Caco-2 (cell line): ENCODE data around the gene AP5B1. TPM values are rescaled to one million over a fixed set of nuclear protein-coding genes. Genes with fewer than 3 reads are reported as not detected.

ENCODE experiments used
- BruUV-seq: library from RNA; stranded (reverse); fragments of 400-500 nt; replicated peaks from 2 replicates; lab custom pipeline; 2021; lab: Mats Ljungman, UMichigan
- CTCF ChIA-PET: fragments of 300-600 bp; sonication (Branson Sonifier 250); formaldehyde crosslinking; loops from one replicate; lab custom pipeline; 2022; ENCODE audit warnings: antibody characterized with exemption; lab: Charles Lee
- POLR2A ChIA-PET: fragments of 300-600 bp; sonication (Branson Sonifier 250); formaldehyde crosslinking; loops from one replicate; lab custom pipeline; 2022; ENCODE audit warnings: antibody characterized with exemption; lab: Charles Lee
- DNase-seq, 2 experiments: peaks; one replicate each; pipeline versions ENCODE4 v3.0.0 to v3.0.0-alpha.2; 2020 to 2022
- H3K27me3 ChIP-seq: replicated peaks from 2 replicates; pipeline ENCODE4 v1.6.0; 2011; ENCODE audit warnings: low read length; ENCODE audit not compliant: control insufficient read depth, insufficient read depth
- H3K36me3 ChIP-seq: 2 replicates; pipeline ENCODE4 v1.5.1; 2011; ENCODE audit warnings: low read length; ENCODE audit not compliant: control insufficient read depth, insufficient read depth
- H3K4me1 ChIP-seq: fragments of 250-450 bp; sonication (Bioruptor Pico); 2 replicates; pipeline ENCODE4 v1.5.1; 2020; ENCODE audit warnings: mild to moderate bottlenecking
- H3K4me3 ChIP-seq: 2 replicates; pipeline ENCODE4 v1.5.1; 2011; ENCODE audit warnings: low read depth, mild to moderate bottlenecking, control low read depth, low read length
- H3K9me3 ChIP-seq: fragments of 250-450 bp; sonication (Bioruptor Pico); 2 replicates; pipeline ENCODE4 v1.5.1; 2020; ENCODE audit warnings: mild to moderate bottlenecking, moderate library complexity
- H3K27ac Mint-ChIP-seq: one replicate; pipeline ENCODE4 v1.8.0; 2022; ENCODE audit warnings: mixed read lengths; ENCODE audit not compliant: unreplicated experiment
- H3K27me3 Mint-ChIP-seq: one replicate; pipeline ENCODE4 v1.8.0; 2022; ENCODE audit warnings: mixed read lengths; ENCODE audit not compliant: insufficient read depth, unreplicated experiment
- H3K36me3 Mint-ChIP-seq: one replicate; pipeline ENCODE4 v1.8.0; 2022; ENCODE audit warnings: mild to moderate bottlenecking, mixed read lengths; ENCODE audit not compliant: insufficient read depth, unreplicated experiment
- H3K4me1 Mint-ChIP-seq: one replicate; pipeline ENCODE4 v1.8.0; 2022; ENCODE audit warnings: low read depth, mixed read lengths; ENCODE audit not compliant: unreplicated experiment
- H3K4me3 Mint-ChIP-seq: one replicate; pipeline ENCODE4 v1.8.0; 2022; ENCODE audit warnings: mild to moderate bottlenecking, moderate library complexity, mixed read lengths; ENCODE audit not compliant: unreplicated experiment
- H3K9me3 Mint-ChIP-seq: one replicate; pipeline ENCODE4 v1.8.0; 2022; ENCODE audit warnings: mixed read lengths; ENCODE audit not compliant: unreplicated experiment
- CTCF ChIP-seq, 2 experiments: fragments of 200-600 bp in 1 of 2; IDR thresholded peaks; 1 replicate in 1 of 2; 2 replicates in 1 of 2; pipeline versions ENCODE4 v1.5.1 to v1.8.0; 2011 to 2022; ENCODE audit warnings: antibody characterized with exemption in 1 of 2, control low read depth in 1 of 2, inconsistent platforms in 1 of 2, low read depth in 1 of 2, low read length in 1 of 2, mild to moderate bottlenecking in 1 of 2, moderate library complexity in 1 of 2; ENCODE audit not compliant: insufficient read depth in 1 of 2, severe bottlenecking in 1 of 2, unreplicated experiment in 1 of 2
- intact Hi-C: fragments of 100-400 bp; cut with micrococcal nuclease; formaldehyde crosslinking; loops from one replicate; pipeline ENCODE4 v1.10.0; 2022; ENCODE audit not compliant: unreplicated experiment
- total RNA-seq: library from RNA; stranded (reverse); gene quantifications from 2 replicates; pipeline ENCODE4 v1.2.3, GENCODE V29; 2022

The AP5B1 gene
- total RNA-seq, 1 experiment from 2014 or later, result 19.3 TPM

GRCh38 chr11:65745049-65745448 lies 35.7 kb downstream of the AP5B1 start:
- ChIA-PET CTCF (interaction anchor here (0.6 to 1.6 kb wide), 17 partner anchors 24 to 213 kb away, joined by 3 to 17 read pairs (median 5); partner anchors contain the start of genes CCDC85B, MUS81, OVOL1 and RNASEH2C), POLR2A (no interaction called here)
- H3K27me3 Mint-ChIP-seq, result peaks cover 4% of the 10 kb centered on the region
- Histone ChIP-seq H3K4me3 (no peak overlapping the region), H3K4me1 (no peaks in the 10 kb centered on the region), H3K27me3 (no peaks in the 10 kb centered on the region; the same call in none of the 2 replicates), H3K9me3 (no peaks in the 10 kb centered on the region), H3K36me3 (no peaks in the 10 kb centered on the region)
- no TSS peak for BruUV-seq
- DNase-seq, result no peak
- intact Hi-C loops, result no loop called here
- no peak overlapping the region for H3K27ac Mint-ChIP-seq
- no peaks in the 10 kb centered on the region for H3K9me3 Mint-ChIP-seq
- no peak overlapping the region for H3K4me3 Mint-ChIP-seq
- H3K36me3 Mint-ChIP-seq, result no peaks in the 10 kb centered on the region
- no peak for TF ChIP-seq CTCF (IDR thresholded peaks at IDR 0.05; ENCODE audit: insufficient read depth in 1 of 2, low read depth in 1 of 2, low read length in 1 of 2, severe bottlenecking in 1 of 2, unreplicated experiment in 1 of 2)
- no peaks in the 10 kb centered on the region for H3K4me1 Mint-ChIP-seq

- intact Hi-C loops, result loop anchor here (1.0 kb wide), 1 partner anchor 74 kb away; no protein-coding TSS in a partner anchor
- no TSS peak for BruUV-seq
- no peak for DNase-seq
- no peak for TF ChIP-seq CTCF (IDR thresholded peaks at IDR 0.05; ENCODE audit: insufficient read depth in 1 of 2, low read depth in 1 of 2, low read length in 1 of 2, severe bottlenecking in 1 of 2, unreplicated experiment in 1 of 2)
- Histone ChIP-seq H3K4me1 (no peaks in the 10 kb centered on the region), H3K9me3 (no peaks in the 10 kb centered on the region), H3K27me3 (no peaks in the 10 kb centered on the region; the same call in none of the 2 replicates), H3K36me3 (no peaks in the 10 kb centered on the region), H3K4me3 (no peak overlapping the region)
- H3K4me3 Mint-ChIP-seq, result no peak overlapping the region
- ChIA-PET CTCF (interaction anchor here (0.6 to 1.6 kb wide), 17 partner anchors 24 to 214 kb away, joined by 3 to 17 read pairs (median 5); partner anchors contain the start of genes CCDC85B, MUS81, OVOL1 and RNASEH2C), POLR2A (no interaction called here)
- H3K27ac Mint-ChIP-seq, result no peak overlapping the region
- H3K36me3 Mint-ChIP-seq, result no peaks in the 10 kb centered on the region
- peaks cover 4% of the 10 kb centered on the region for H3K27me3 Mint-ChIP-seq
- H3K4me1 Mint-ChIP-seq, result no peaks in the 10 kb centered on the region
- H3K9me3 Mint-ChIP-seq, result no peaks in the 10 kb centered on the region
Observed at GRCh38 chr11:65744699-65745042, 36.1 kb downstream of the AP5B1 start.

GRCh38 chr11:65744026-65744698 lies 36.6 kb downstream of the AP5B1 start:
- Mint-ChIP-seq H3K36me3 (no peaks in the 10 kb centered on the region), H3K4me1 (no peaks in the 10 kb centered on the region), H3K9me3 (no peaks in the 10 kb centered on the region), H3K27ac (no peak overlapping the region), H3K27me3 (peaks cover 4% of the 10 kb centered on the region), H3K4me3 (no peak overlapping the region)
- Histone ChIP-seq H3K36me3 (no peaks in the 10 kb centered on the region), H3K4me1 (no peaks in the 10 kb centered on the region), H3K27me3 (no peaks in the 10 kb centered on the region; the same call in none of the 2 replicates), H3K4me3 (no peak overlapping the region), H3K9me3 (no peaks in the 10 kb centered on the region)
- DNase-seq, result peak; percentile 70 to 76
- POLR2A ChIA-PET, result no interaction called here
- intact Hi-C loops, result loop anchor here (1.0 kb wide), 1 partner anchor 74 kb away; no protein-coding TSS in a partner anchor
- no TSS peak for BruUV-seq
- CTCF ChIA-PET, result interaction anchor here (0.6 to 1.6 kb wide), 16 partner anchors 23 to 214 kb away, joined by 3 to 17 read pairs (median 5); partner anchors contain the start of genes CCDC85B, MUS81, OVOL1 and RNASEH2C
- TF ChIP-seq CTCF (IDR thresholded peaks at IDR 0.05; ENCODE audit: insufficient read depth in 1 of 2, low read depth in 1 of 2, low read length in 1 of 2, severe bottlenecking in 1 of 2, unreplicated experiment in 1 of 2), result peak; percentile 47 to 66
